ENCODE data around the gene CCDC93.

Gene CCDC93

GRCh38 chr2:117888897-117889296, 125.0 kb downstream of the CCDC93 start:
- no peak for TF ChIP-seq CTCF (IDR thresholded peaks at IDR 0.05; ENCODE audit: borderline replicate concordance, control extremely low read depth, extremely low read depth, insufficient read depth, missing control alignments)
- in situ Hi-C loops (cut with MboI; ENCODE audit: low sequenced_read_pairs, unreplicated experiment): no loop called here
- no peak for DNase-seq (ENCODE audit: low spot score)

GRCh38 chr2:117885308-117885707, 128.6 kb downstream of the CCDC93 start:
- DNase-seq (ENCODE audit: low spot score): no peak
- in situ Hi-C loops (cut with MboI; ENCODE audit: low sequenced_read_pairs, unreplicated experiment): no loop called here
- no peak for TF ChIP-seq CTCF (IDR thresholded peaks at IDR 0.05; ENCODE audit: borderline replicate concordance, control extremely low read depth, extremely low read depth, insufficient read depth, missing control alignments)

GRCh38 chr2:117879003-117879402, 134.9 kb downstream of the CCDC93 start:
- DNase-seq (ENCODE audit: low spot score): no peak
- in situ Hi-C loops (cut with MboI; ENCODE audit: low sequenced_read_pairs, unreplicated experiment): no loop called here
- no peak for TF ChIP-seq CTCF (IDR thresholded peaks at IDR 0.05; ENCODE audit: borderline replicate concordance, control extremely low read depth, extremely low read depth, insufficient read depth, missing control alignments)

- in situ Hi-C loops (cut with MboI; ENCODE audit: low sequenced_read_pairs, unreplicated experiment): no loop called here
- no peak for TF ChIP-seq CTCF (IDR thresholded peaks at IDR 0.05; ENCODE audit: borderline replicate concordance, control extremely low read depth, extremely low read depth, insufficient read depth, missing control alignments)
- no peak for DNase-seq (ENCODE audit: low spot score)
Measured at GRCh38 chr2:117875786-117876185, 138.1 kb downstream of the CCDC93 start.
